ENCODE measurements around the gene LDAF1. TPM values are rescaled to one million over a fixed set of nuclear protein-coding genes. Genes with fewer than 3 reads are reported as not detected.

The LDAF1 gene
- total and polyA plus RNA-seq, 2 of the 8 experiments (the other 6 are each of a cell fraction or from before 2014, with no cell fraction given) = 32.4 to 34.2 TPM

- TF ChIP-seq, protein P1, sequence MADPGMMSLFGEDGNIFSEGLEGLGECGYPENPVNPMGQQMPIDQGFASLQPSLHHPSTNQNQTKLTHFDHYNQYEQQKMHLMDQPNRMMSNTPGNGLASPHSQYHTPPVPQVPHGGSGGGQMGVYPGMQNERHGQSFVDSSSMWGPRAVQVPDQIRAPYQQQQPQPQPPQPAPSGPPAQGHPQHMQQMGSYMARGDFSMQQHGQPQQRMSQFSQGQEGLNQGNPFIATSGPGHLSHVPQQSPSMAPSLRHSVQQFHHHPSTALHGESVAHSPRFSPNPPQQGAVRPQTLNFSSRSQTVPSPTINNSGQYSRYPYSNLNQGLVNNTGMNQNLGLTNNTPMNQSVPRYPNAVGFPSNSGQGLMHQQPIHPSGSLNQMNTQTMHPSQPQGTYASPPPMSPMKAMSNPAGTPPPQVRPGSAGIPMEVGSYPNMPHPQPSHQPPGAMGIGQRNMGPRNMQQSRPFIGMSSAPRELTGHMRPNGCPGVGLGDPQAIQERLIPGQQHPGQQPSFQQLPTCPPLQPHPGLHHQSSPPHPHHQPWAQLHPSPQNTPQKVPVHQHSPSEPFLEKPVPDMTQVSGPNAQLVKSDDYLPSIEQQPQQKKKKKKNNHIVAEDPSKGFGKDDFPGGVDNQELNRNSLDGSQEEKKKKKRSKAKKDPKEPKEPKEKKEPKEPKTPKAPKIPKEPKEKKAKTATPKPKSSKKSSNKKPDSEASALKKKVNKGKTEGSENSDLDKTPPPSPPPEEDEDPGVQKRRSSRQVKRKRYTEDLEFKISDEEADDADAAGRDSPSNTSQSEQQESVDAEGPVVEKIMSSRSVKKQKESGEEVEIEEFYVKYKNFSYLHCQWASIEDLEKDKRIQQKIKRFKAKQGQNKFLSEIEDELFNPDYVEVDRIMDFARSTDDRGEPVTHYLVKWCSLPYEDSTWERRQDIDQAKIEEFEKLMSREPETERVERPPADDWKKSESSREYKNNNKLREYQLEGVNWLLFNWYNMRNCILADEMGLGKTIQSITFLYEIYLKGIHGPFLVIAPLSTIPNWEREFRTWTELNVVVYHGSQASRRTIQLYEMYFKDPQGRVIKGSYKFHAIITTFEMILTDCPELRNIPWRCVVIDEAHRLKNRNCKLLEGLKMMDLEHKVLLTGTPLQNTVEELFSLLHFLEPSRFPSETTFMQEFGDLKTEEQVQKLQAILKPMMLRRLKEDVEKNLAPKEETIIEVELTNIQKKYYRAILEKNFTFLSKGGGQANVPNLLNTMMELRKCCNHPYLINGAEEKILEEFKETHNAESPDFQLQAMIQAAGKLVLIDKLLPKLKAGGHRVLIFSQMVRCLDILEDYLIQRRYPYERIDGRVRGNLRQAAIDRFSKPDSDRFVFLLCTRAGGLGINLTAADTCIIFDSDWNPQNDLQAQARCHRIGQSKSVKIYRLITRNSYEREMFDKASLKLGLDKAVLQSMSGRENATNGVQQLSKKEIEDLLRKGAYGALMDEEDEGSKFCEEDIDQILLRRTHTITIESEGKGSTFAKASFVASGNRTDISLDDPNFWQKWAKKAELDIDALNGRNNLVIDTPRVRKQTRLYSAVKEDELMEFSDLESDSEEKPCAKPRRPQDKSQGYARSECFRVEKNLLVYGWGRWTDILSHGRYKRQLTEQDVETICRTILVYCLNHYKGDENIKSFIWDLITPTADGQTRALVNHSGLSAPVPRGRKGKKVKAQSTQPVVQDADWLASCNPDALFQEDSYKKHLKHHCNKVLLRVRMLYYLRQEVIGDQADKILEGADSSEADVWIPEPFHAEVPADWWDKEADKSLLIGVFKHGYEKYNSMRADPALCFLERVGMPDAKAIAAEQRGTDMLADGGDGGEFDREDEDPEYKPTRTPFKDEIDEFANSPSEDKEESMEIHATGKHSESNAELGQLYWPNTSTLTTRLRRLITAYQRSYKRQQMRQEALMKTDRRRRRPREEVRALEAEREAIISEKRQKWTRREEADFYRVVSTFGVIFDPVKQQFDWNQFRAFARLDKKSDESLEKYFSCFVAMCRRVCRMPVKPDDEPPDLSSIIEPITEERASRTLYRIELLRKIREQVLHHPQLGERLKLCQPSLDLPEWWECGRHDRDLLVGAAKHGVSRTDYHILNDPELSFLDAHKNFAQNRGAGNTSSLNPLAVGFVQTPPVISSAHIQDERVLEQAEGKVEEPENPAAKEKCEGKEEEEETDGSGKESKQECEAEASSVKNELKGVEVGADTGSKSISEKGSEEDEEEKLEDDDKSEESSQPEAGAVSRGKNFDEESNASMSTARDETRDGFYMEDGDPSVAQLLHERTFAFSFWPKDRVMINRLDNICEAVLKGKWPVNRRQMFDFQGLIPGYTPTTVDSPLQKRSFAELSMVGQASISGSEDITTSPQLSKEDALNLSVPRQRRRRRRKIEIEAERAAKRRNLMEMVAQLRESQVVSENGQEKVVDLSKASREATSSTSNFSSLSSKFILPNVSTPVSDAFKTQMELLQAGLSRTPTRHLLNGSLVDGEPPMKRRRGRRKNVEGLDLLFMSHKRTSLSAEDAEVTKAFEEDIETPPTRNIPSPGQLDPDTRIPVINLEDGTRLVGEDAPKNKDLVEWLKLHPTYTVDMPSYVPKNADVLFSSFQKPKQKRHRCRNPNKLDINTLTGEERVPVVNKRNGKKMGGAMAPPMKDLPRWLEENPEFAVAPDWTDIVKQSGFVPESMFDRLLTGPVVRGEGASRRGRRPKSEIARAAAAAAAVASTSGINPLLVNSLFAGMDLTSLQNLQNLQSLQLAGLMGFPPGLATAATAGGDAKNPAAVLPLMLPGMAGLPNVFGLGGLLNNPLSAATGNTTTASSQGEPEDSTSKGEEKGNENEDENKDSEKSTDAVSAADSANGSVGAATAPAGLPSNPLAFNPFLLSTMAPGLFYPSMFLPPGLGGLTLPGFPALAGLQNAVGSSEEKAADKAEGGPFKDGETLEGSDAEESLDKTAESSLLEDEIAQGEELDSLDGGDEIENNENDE (IDR thresholded peaks at IDR 0.05; ENCODE audit: insufficient replicate concordance, low read length) = no peak
- TF ChIP-seq RAD21 (IDR thresholded peaks at IDR 0.05 in 1 of 2, conservative IDR thresholded peaks at IDR 0.05 in 1 of 2; ENCODE audit: low read depth in 2 of 2, low read length in 2 of 2) = peak in 1 of 2 experiments; percentile 4; a peak in 1 of 4 replicates
These were observed at the start of gene LDAF1 (continued) for GRCh38 chr16:21158208-21159110.

Measured in H1 (cell line).